Activated CD8-positive, alpha-beta memory T cell treated with anti-CD3 and anti-CD28 coated beads for 36 hours (primary cell): ENCODE measurements around the gene CAMK1D. TPM values are rescaled to one million over a fixed set of nuclear protein-coding genes. Genes with fewer than 3 reads are reported as not detected.

Experiments used
- CTCF ChIA-PET: fragments of 350-600 bp; sonication (Branson Sonifier 250); formaldehyde crosslinking; loops from one replicate; lab custom pipeline; 2021; ENCODE audit warnings: antibody characterized with exemption; lab: Charles Lee
- POLR2A ChIA-PET: fragments of 350-600 bp; sonication (Branson Sonifier 250); formaldehyde crosslinking; loops from one replicate; lab custom pipeline; 2021; ENCODE audit warnings: antibody characterized with exemption; lab: Charles Lee
- total RNA-seq, 2 experiments: library from RNA; stranded (reverse); gene quantifications; one replicate each; pipeline ENCODE4 v1.2.3, GENCODE V29; 2021

Gene CAMK1D
- total RNA-seq, 2 experiments from 2014 or later: 8.7 to 11.4 TPM

DNA sequence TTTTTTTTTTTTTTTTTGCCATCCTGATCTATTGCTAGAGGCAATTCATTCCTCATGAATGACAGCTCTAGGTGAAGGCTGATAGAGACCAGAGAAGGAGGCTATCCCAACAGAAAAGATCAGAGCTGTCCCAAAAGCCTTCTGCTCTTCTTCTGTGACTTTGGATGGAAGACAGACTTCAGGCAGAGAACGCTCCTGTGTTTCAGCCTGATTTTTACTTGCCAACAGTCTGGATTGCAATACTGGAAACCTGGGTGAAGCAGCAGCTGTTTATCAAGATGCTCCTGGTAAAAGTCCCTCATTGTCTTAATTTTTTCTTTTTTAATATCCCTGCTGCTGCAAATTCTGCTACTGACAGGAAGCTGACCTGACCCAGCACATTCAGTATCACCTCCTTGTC is 432.6 kb downstream of the CAMK1D start:
- ChIA-PET POLR2A (no interaction called here), CTCF (interaction anchor here (0.5 to 2.3 kb wide), 14 partner anchors 8 to 568 kb away, joined by 3 to 7 read pairs (median 3); no protein-coding TSS in a partner anchor)

DNA sequence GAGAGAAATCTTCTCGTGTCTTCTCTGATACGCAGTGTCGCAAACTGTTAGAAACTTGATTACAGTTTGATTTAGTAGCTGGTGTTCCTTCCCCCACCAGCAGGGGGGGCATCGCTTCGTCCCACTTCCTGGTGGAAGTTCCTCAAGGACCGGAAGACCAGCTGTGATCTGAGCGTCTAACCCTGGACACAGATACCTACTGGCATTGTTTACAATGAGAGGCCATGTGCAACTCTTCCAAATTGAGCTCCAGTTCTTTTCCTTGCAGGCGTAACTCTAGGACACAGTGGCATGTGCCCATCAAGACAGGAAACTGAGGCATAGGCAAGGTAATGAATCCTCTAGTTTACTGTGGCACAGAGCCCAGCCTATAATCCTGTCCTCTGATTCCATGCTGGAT is 433.2 kb downstream of the CAMK1D start:
- CTCF ChIA-PET: interaction anchor here (0.5 to 1.4 kb wide), 13 partner anchors 8 to 593 kb away, joined by 3 to 4 read pairs (median 3); no protein-coding TSS in a partner anchor
- POLR2A ChIA-PET: no interaction called here

GRCh38 chr10:12783293-12783692 is 433.9 kb downstream of the CAMK1D start:
- ChIA-PET POLR2A (no interaction called here), CTCF (interaction anchor here (0.7 kb wide), 1 partner anchor 13 kb away, joined by 3 read pairs; no protein-coding TSS in a partner anchor)

DNA sequence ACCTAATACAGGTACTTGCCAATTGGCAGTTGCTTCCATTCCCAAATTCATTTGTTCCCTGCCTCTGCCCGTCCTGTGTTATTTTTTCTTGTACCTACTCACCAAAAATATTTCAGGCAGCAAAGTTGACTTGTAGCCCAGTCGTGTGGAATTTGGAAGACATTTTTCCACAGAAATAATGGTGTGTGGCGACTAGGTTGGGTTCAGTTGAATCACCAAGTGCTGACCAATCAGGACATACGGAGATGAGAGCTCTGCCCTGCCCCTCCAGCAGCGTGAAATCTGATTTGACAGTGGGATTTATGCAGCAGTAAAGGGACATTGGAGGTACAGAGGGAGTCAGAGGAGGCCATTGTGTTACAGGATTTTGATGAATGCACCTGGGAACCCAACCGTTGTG is 435.3 kb downstream of the CAMK1D start:
- POLR2A ChIA-PET: no interaction called here

GRCh38 chr10:12785415-12785831 is 436.1 kb downstream of the CAMK1D start:
- CTCF ChIA-PET: no interaction called here
- POLR2A ChIA-PET: no interaction called here

More for the DNA sequence above, 435.3 kb downstream of the CAMK1D start:
- CTCF ChIA-PET: no interaction called here

DNA sequence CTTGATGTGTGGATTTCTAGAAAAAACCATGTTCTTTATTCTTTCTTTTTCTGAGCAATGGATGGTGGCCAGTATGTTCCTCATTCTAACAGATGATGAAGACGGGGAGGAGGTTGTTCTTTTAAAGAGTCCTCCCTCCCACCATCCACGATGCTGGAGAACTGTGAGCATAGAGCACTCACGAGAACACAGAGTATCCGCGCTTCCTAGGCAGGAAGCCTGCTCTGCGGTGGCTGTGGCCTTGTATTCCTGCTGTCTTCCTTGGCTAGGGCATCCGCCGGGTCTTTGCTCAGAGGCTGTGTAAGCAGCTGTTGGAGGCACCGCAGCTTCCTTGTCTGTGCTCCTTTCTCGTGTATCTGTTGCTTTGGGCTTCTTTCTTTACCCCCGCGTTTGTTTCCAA is 437.9 kb downstream of the CAMK1D start:
- ChIA-PET POLR2A (no interaction called here), CTCF (no interaction called here)

GRCh38 chr10:12788277-12788676 is 438.9 kb downstream of the CAMK1D start:
- ChIA-PET POLR2A (no interaction called here), CTCF (interaction anchor here (0.5 kb wide), 1 partner anchor 71 kb away, joined by 3 read pairs; no protein-coding TSS in a partner anchor)

GRCh38 chr10:12790270-12790669 is 440.9 kb downstream of the CAMK1D start:
- ChIA-PET CTCF (no interaction called here), POLR2A (no interaction called here)

- ChIA-PET CTCF (no interaction called here), POLR2A (no interaction called here)
Measured at GRCh38 chr10:12791728-12792127, 442.4 kb downstream of the CAMK1D start.

GRCh38 chr10:12792889-12793556 is 443.7 kb downstream of the CAMK1D start:
- ChIA-PET POLR2A (no interaction called here), CTCF (no interaction called here)

GRCh38 chr10:12795315-12796110 is 446.2 kb downstream of the CAMK1D start:
- ChIA-PET POLR2A (no interaction called here), CTCF (no interaction called here)

GRCh38 chr10:12796401-12797160 is 447.2 kb downstream of the CAMK1D start:
- ChIA-PET POLR2A (interaction anchor here (0.7 kb wide), 1 partner anchor 415 kb away, joined by 4 read pairs; no protein-coding TSS in a partner anchor), CTCF (interaction anchor here (0.6 kb wide), 1 partner anchor 34 kb away, joined by 3 read pairs; no protein-coding TSS in a partner anchor)

DNA sequence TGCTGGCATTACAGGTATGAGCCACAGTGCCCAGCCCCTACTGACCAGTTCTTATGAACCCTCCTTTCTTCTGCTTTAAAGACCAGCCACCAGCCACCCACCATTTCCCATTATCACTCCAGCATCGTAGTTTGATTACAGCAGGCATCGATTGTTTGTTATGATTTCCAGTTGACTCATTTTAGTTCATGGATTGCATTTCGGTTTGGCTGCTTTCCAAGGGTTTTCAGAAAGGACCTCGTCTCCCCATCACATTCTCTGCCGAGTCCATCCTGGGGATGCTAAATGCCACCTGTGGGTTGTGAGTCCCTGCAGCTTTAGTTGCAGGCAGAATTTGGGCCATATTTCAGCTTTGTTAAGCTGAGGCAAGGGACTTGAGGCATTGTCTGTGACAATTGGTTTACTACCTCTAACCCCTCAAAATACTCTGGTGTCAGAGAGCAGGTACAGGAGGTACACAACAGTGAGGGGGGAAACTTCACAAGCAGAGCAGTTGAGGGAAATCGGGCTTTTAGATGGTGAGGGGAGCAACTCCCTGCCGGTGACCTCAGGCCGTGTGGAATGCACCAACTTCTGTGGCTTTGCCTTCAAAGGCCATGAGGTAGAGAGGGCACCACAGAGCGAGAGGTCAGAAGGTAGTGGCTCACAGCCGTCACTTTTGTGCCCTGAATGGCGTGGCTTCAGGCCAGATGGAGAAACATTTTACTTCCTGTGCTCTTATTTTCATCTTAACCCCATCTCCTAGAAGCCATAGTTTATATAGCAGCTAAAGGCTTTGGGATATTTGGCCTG is 448.3 kb downstream of the CAMK1D start:
- CTCF ChIA-PET: interaction anchor here (1.7 kb wide), 1 partner anchor 16 kb away, joined by 4 read pairs; no protein-coding TSS in a partner anchor
- POLR2A ChIA-PET: interaction anchor here (0.7 kb wide), 1 partner anchor 416 kb away, joined by 4 read pairs; no protein-coding TSS in a partner anchor

GRCh38 chr10:12799144-12799543 is 449.8 kb downstream of the CAMK1D start:
- POLR2A ChIA-PET: no interaction called here
- CTCF ChIA-PET: interaction anchor here (1.7 kb wide), 1 partner anchor 17 kb away, joined by 4 read pairs; no protein-coding TSS in a partner anchor

DNA sequence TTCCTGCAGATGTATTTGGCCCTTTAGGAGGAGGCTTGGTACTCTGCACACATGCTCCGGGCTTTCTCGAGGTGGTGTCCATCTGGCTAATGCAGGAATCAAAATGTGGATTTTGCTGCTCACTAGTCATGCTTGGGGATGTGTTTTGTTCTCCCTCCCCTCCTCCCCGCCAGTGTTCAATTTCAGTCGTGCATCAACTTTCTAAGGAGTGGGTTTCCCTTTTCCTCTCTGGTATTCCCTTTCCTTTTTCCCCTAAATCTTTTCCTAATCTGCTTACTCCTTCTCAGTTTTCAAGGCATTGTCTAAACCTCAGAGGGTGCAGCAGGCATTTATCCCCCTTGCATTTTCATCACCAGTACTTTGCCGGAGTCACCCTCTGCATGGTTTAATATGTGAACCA is 450.4 kb downstream of the CAMK1D start:
- CTCF ChIA-PET: interaction anchor here (1.7 kb wide), 1 partner anchor 18 kb away, joined by 4 read pairs; no protein-coding TSS in a partner anchor

DNA sequence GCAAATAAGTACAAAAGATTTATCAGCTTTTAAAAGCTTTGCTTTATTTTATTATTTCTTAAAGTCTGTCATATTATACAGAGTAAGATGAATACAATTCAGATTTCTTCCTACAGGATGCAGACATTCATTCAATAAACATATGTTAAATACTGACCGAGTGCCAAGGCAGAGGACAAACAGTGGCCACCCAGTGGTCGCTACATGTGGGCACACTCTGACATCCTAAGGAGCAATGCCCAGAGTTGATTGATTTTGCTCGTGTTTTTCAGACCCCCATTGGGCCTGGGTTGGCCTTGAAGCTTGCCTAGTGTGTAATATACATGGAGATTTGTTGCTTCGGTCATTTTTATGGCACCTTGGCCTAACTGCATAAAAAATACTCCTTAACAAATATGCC is 451.0 kb downstream of the CAMK1D start:
- ChIA-PET POLR2A (no interaction called here), CTCF (no interaction called here)

More for the DNA sequence above, 450.4 kb downstream of the CAMK1D start:
- POLR2A ChIA-PET: no interaction called here

DNA sequence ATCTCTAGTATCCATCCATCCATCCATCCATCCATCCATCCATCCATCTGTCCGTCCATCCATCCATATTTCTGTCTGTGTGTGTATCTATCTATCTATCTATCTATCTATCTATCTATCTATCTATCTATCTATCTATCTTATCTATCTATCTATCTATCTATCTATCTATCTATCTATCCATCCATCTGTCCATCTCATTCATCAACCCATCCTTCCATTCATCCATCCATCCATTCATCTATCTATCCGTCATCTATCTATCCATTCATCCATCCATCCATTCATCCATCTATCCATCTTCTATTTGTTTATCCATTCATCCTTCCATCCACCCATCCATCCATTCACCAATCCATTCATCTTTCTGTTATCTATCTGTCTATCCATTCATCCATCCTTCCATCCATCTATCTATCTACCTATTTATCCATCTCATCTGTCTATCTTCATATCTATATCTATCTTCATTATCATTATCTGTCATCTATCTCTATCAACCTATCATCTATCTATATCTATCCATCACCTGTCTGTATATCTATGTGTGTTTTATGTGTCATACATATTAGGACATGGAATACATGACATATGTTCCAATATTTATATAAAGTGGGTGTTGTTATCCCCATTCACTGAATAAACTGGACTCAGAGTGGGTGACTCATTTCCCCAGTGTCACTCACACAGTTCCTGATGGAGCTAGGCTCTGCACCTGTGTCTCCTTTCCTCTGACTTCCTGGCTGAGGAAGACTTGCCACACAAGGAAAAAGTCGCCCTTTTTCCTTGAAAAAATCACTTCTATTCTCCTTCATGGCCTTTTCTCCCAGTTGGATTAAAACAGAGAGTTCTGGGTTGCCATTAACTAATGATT is 452.1 kb downstream of the CAMK1D start:
- POLR2A ChIA-PET: no interaction called here
- CTCF ChIA-PET: no interaction called here

- ChIA-PET POLR2A (no interaction called here), CTCF (no interaction called here)
Measured at GRCh38 chr10:12803776-12804175, 454.4 kb downstream of the CAMK1D start.
